B cell (primary cell): ENCODE data around the gene EARS2.

Experiments
- CTCF ChIP-seq: fragments of 200-600 bp; IDR thresholded peaks from one replicate; pipeline ENCODE4 v1.8.0; 2022; ENCODE audit warnings: antibody characterized with exemption, mild to moderate bottlenecking
- EZH2 ChIP-seq: IDR thresholded peaks from 2 replicates; pipeline ENCODE4 v1.6.1; 2012; ENCODE audit warnings: borderline replicate concordance, low read depth, mild to moderate bottlenecking, moderate library complexity, low read length; ENCODE audit not compliant: insufficient read depth, poor library complexity, severe bottlenecking

- TF ChIP-seq CTCF (no peak), EZH2 (no peak)
Measured at GRCh38 chr16:23494188-23494587, 63.0 kb downstream of the EARS2 start.
